HG03039 (cell line): Measurements from ENCODE around the gene TIMM29.
"Not testable (repeated sequence)": the region's sequence is repeated elsewhere in the genome, so short reads cannot be mapped to it uniquely, and the experiment has no call there.

Source experiments
- ATAC-seq: cut with Tn5 transposase; IDR thresholded peaks from one replicate; pipeline ENCODE4 v1.9.1; 2021; ENCODE audit warnings: mild to moderate bottlenecking, moderate library complexity; ENCODE audit not compliant: unreplicated experiment

Gene TIMM29

GRCh38 chr19:10936661-10937084 lies 8.1 kb downstream of the TIMM29 start:
- ATAC-seq = no peak

DNA sequence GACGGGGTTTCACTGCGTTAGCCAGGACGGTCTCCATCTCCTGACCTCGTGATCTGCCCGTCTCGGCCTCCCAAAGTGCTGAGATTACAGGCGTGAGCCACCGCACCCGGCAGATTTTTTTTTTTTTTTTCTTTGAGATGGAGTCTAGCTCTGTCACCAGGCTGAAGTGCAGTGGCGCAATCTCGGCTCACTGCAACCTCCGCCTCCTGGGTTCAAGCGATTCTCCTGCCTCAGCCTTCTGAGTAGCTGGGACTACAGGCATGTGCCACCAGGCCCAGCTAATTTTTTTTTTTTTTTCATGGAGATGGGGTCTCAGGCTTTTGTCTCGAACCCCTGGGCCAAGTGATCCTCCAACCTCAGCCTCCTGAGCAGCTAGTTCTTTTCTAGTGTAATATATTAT lies 13.0 kb downstream of the TIMM29 start:
- not testable (repeated sequence) for ATAC-seq

- not testable (repeated sequence) for ATAC-seq
Observed at GRCh38 chr19:10943412-10943811, 14.8 kb downstream of the TIMM29 start.

DNA sequence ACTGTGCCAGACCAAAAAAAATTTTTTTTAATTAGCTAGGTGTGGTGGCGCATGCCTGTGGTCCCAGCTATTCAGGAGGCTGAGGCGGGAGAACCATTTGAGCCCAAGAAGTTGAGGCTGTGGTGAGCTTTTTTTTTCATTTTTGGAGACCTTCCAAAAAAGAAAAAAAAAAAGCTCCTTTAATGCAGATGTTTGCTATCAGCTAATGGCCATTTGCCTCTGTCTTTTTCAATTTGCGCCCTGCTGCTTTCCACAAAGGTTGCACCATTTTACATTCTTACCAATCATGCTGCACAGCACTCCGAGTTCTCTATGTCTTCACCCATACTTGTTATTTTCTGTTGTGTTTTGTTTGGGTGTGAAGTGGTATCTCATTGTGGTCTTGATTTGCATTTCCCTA lies 16.7 kb downstream of the TIMM29 start:
- ATAC-seq = no peak

- no peak for ATAC-seq
Observed at GRCh38 chr19:10946958-10947657, 18.5 kb downstream of the TIMM29 start.

DNA sequence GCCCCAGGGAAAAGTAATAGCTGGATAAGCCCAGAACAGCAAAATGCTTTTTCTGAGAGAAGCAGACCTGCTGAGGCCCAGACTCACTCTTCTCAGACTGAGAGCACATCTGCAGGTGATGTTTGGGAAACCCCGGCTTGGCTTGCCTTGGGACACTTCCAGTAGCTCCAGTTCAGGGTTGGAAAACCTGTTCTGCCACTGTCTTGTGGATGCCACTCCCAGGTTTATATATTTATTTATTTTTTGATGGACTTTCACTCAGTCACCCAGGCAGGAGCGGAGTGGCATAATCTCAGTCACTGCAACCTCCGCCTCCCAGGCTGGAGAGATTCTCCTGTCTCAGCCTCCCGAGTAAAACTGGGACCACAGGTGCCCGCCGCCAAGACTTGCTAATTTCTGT lies 24.2 kb downstream of the TIMM29 start:
- ATAC-seq = no peak

GRCh38 chr19:10959277-10959968 lies 30.8 kb downstream of the TIMM29 start:
- ATAC-seq = not testable (repeated sequence)

GRCh38 chr19:10960314-10961072 lies 31.9 kb downstream of the TIMM29 start, which contains the start of gene SMARCA4:
TSS of gene SMARCA4 (plus strand) at chr19:10961030. CDS start at chr19:10984152, 23,122 bp downstream.
- ATAC-seq = peak; percentile 74

GRCh38 chr19:10961073-10961860 lies 32.7 kb downstream of the TIMM29 start:
- peak; percentile 28 for ATAC-seq

DNA sequence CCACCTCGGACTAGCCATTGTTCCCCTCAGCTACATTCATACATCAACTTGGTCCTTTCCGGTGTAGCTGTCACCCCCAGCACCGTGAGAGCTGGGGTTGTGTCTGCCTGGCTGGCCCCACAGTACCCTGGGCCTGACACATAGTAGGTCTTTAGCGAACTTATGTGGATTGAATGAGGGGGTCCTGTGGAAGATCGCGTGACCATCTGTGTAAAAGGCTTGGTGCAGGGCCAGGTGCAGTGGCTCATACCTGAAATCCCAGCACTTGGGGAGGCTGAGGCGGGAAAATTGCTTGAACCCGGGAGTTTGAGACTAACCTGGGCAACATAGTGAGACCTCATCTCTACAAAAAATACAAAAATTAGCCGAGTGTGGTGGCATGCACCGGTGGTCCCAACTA lies 34.3 kb downstream of the TIMM29 start:
- no peak for ATAC-seq

DNA sequence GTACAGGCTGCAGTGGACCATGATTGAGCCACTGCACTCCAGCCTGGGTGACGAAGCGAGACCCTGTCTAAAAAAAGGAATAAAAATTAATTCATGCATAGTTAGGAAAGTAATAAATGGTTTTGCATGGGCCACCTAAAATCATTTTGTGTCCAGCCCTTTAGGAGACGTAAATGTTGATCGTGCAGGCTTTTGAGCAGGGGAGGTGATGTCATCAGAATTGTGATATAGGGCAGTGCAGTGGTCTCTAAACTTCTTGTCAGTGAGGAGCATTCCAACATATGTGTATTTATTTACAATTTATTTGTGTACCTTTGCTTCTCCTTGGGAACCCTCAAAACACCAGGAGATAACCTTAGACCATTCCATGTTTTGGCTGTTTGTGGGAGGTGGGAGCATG lies 35.3 kb downstream of the TIMM29 start:
- no peak for ATAC-seq

DNA sequence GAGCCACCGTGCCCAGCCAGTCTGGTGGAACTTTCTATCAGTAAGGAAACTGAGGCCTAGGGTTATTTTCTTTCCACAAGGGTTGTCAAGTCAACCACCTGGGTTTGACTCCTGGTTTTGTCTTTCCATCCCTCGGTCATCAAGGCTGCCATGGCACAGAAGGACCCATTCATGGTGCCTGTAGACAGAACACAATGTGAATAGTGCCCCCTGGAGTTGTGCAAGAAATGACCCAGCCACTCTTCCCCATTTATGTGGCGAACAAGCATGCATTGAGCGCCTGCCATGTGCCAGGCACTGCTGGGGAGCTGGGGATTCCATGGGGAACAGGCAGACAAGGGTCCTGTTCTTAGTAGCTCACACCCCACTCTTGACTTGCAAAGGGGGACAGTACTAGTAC lies 36.3 kb downstream of the TIMM29 start:
- no peak for ATAC-seq

DNA sequence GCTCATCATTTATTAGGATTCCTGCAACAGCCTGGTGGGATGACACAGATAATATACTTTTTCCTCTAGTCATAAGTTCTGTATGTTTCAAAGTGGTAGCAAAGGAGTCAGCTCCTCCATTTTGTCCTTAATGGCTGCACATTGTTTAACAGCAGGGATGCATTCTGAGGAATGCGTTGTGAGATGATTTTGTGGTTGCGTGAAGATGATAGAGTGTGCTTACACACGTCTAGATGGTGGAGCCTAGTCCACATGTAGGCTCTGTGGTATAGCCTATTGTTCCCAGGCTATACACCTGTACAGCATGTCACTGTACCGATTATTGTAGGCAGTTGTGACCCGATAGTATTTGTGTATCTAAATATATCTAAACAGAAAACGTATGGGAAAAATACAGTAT lies 36.8 kb downstream of the TIMM29 start:
- ATAC-seq = no peak

- ATAC-seq = no peak
Observed at GRCh38 chr19:10966809-10967208, 38.2 kb downstream of the TIMM29 start.

DNA sequence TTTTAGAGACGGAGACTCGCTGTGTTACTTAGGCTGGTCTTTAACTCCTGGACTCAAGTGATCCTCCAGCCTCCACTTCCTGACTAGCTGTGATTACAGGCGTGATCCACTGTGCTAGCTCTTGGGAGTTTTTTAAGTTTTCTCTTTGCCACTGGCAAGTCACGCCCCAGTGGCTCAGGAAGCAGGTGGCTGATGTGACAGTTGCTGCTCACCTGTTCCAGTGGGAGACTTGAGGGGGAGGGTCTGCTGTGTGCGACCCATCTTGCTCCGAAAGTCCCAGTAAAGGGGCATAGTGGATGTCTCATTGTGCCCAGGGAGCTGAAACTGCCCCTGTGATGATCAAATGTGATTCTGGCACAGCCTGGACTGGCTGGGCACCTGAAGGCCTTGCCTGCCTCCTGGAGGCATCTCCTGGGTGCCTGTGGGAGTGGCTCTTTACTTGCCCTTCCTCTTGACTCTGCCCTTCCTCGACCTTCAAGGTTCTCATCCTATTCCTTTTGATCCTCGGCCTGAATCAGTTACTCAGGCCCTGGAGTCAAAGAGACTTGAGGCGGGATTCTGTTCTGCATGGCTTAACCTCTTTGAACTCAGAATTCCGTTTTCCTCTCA lies 40.0 kb downstream of the TIMM29 start:
- no peak for ATAC-seq

DNA sequence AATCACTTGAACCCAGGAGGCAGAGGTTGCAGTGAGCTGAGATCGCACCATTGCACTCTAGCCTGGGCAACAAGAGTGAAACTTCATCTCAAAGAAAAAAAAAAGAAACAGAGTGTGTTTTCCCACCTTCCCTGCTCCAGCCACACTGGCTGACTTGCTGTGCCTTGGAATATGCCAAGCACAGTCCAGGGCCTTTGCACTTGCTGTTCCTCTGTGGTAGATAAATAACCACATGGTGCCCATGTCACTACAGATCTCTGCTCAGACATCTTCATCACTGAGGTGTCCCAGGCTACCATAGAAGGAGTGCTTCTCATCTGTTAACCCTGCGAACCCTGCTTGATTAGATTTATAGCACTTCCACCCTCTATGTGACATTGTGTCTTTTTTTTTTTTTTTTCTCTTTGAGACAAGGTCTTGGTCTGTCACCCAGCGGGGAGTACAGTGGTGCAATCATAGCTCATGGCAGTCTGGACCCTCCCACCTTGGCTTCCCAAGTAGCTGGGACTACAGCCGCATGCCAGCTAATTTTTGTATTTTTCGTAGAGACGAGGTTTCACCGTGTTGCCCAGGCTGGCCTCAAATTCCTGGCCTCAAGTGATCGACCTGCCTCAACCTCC lies 42.6 kb downstream of the TIMM29 start:
- no peak for ATAC-seq

- no peak for ATAC-seq
Observed at GRCh38 chr19:10975374-10976130, 46.9 kb downstream of the TIMM29 start.

GRCh38 chr19:10976131-10976892 lies 47.7 kb downstream of the TIMM29 start:
- no peak for ATAC-seq

DNA sequence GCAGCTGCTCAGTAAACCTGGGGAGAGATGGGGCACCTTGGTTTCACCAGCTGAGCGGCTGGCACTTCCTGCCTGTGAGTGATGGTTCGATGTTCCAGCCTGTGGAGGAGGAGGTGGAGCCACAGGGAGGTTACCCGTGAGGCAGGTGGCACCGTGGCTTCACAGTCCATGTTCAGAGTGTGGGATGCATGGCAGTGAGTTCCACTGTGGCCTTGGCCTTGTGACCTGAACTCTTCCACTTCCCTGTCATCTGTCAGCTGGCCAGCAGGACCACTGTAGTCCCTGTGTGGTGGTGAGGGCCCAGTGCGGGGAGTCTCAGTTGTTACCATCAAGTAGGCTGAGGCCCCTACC lies 49.1 kb downstream of the TIMM29 start:
- ATAC-seq = no peak
